GM23338 (cell line): ENCODE data around the gene DCD. TPM values are rescaled to one million over a fixed set of nuclear protein-coding genes. Genes with fewer than 3 reads are reported as not detected.

ENCODE experiments used
- ATAC-seq: fragments of 200-7000 bp; cut with Tn5 transposase; 3 replicates; pipeline ENCODE4 v1.9.1; 2020
- DNase-seq: peaks from one replicate; pipeline ENCODE4 v3.0.0-alpha.2; 2015; ENCODE audit warnings: low spot score
- H2AFZ ChIP-seq: fragments of 200-600 bp; sonication (generic); 2 replicates; pipeline ENCODE4 v1.8.0; 2016; ENCODE audit warnings: antibody characterized with exemption, mild to moderate bottlenecking, moderate library complexity
- H3F3A ChIP-seq: fragments of 200-600 bp; sonication (generic); replicated peaks from 2 replicates; pipeline ENCODE4 v1.8.0; 2017; ENCODE audit warnings: antibody characterized with exemption, mixed run types, low read depth
- H3K27ac ChIP-seq: fragments of 200-600 bp; sonication (generic); 2 replicates; pipeline ENCODE4 v1.6.1; 2016; ENCODE audit warnings: low read depth
- H3K27me3 ChIP-seq: fragments of 200-600 bp; sonication (generic); 2 replicates; pipeline ENCODE4 v1.8.0; 2016; ENCODE audit warnings: mild to moderate bottlenecking, mixed run types, moderate library complexity; ENCODE audit not compliant: insufficient read depth
- H3K36me3 ChIP-seq: fragments of 200-600 bp; sonication (generic); 2 replicates; pipeline ENCODE4 v1.8.0; 2016; ENCODE audit warnings: mild to moderate bottlenecking; ENCODE audit not compliant: insufficient read depth
- H3K4me1 ChIP-seq: fragments of 200-600 bp; sonication (generic); 2 replicates; pipeline ENCODE4 v1.8.0; 2016; ENCODE audit warnings: mild to moderate bottlenecking, moderate library complexity; ENCODE audit not compliant: insufficient read depth
- H3K4me2 ChIP-seq: fragments of 200-600 bp; sonication (generic); 2 replicates; pipeline ENCODE4 v1.7.1; 2017; ENCODE audit warnings: mixed run types
- H3K4me3 ChIP-seq: fragments of 200-600 bp; sonication (generic); 2 replicates; pipeline ENCODE4 v1.6.1; 2016; ENCODE audit warnings: mixed run types
- H3K79me2 ChIP-seq: fragments of 200-600 bp; sonication (generic); replicated peaks from 2 replicates; pipeline ENCODE4 v1.8.0; 2017; ENCODE audit warnings: mild to moderate bottlenecking; ENCODE audit not compliant: insufficient read depth
- H3K9me2 ChIP-seq: fragments of 200-600 bp; sonication (generic); 2 replicates; pipeline ENCODE4 v1.8.0; 2017; ENCODE audit not compliant: insufficient read depth
- H4K20me1 ChIP-seq: fragments of 200-600 bp; sonication (generic); replicated peaks from 2 replicates; pipeline ENCODE4 v1.8.0; 2017; ENCODE audit warnings: mild to moderate bottlenecking; ENCODE audit not compliant: insufficient read depth
- H3K27ac Mint-ChIP-seq: 2 replicates; pipeline ENCODE4 v1.8.0; 2020; ENCODE audit warnings: inconsistent platforms, mild to moderate bottlenecking, moderate library complexity, mixed read lengths
- H3K27me3 Mint-ChIP-seq: 3 replicates; pipeline ENCODE4 v1.8.0; 2022; ENCODE audit warnings: low read depth, mild to moderate bottlenecking, moderate library complexity, mixed read lengths, inconsistent platforms; ENCODE audit not compliant: insufficient read depth, poor library complexity
- H3K36me3 Mint-ChIP-seq: 3 replicates; pipeline ENCODE4 v1.8.0; 2021; ENCODE audit warnings: low read depth, mild to moderate bottlenecking, inconsistent platforms, moderate library complexity, mixed read lengths
- H3K4me1 Mint-ChIP-seq: 3 replicates; pipeline ENCODE4 v1.8.0; 2020; ENCODE audit warnings: mild to moderate bottlenecking, inconsistent platforms, mixed read lengths
- H3K4me3 Mint-ChIP-seq: 3 replicates; pipeline ENCODE4 v1.8.0; 2021; ENCODE audit warnings: moderate library complexity, mild to moderate bottlenecking, inconsistent platforms, mixed read lengths
- H3K9me3 Mint-ChIP-seq: 3 replicates; pipeline ENCODE4 v1.8.0; 2020; ENCODE audit warnings: moderate library complexity, mild to moderate bottlenecking, inconsistent platforms, mixed read lengths
- CREB1 ChIP-seq: fragments of 250-450 bp; sonication (Bioruptor Pico); IDR thresholded peaks from 2 replicates; pipeline ENCODE4 v1.5.0; 2020; ENCODE audit warnings: low read depth, mild to moderate bottlenecking, moderate library complexity
- CTCF ChIP-seq, 2 experiments: fragments of 200-600 bp in 1 of 2; sonication (generic) in 1 of 2; conservative IDR thresholded peaks; 2 replicates each; pipeline versions ENCODE4 v1.5.1 to v1.6.1; 2016 to 2017; ENCODE audit warnings: antibody characterized with exemption in 2 of 2, low read depth in 2 of 2, mild to moderate bottlenecking in 2 of 2, moderate library complexity in 1 of 2
- ETS1 ChIP-seq: IDR thresholded peaks from 2 replicates; pipeline ENCODE4 v1.6.1; 2016; ENCODE audit warnings: antibody characterized with exemption
- EZH2 ChIP-seq: fragments of 200-600 bp; sonication (generic); IDR thresholded peaks from one replicate; pipeline ENCODE4 v1.8.0; 2017; ENCODE audit warnings: antibody characterized with exemption, mild to moderate bottlenecking, low read depth; ENCODE audit not compliant: unreplicated experiment
- EZH2phosphoT487 ChIP-seq: fragments of 200-600 bp; sonication (generic); IDR thresholded peaks from one replicate; pipeline ENCODE4 v1.8.1; 2018; ENCODE audit warnings: antibody characterized with exemption; ENCODE audit not compliant: unreplicated experiment
- JUNB ChIP-seq: IDR thresholded peaks from one replicate; pipeline ENCODE4 v1.6.1; 2016; ENCODE audit warnings: antibody characterized with exemption; ENCODE audit not compliant: unreplicated experiment
- NANOG ChIP-seq: IDR thresholded peaks from 2 replicates; pipeline ENCODE4 v1.6.1; 2016; ENCODE audit warnings: antibody characterized with exemption, borderline replicate concordance
- POLR2AphosphoS5 ChIP-seq: IDR thresholded peaks from 2 replicates; pipeline ENCODE4 v1.6.1; 2016; ENCODE audit warnings: antibody characterized with exemption, low read depth
- REST ChIP-seq: IDR thresholded peaks from one replicate; pipeline ENCODE4 v1.6.1; 2018; ENCODE audit warnings: antibody characterized with exemption; ENCODE audit not compliant: unreplicated experiment
- STAT1 ChIP-seq: IDR thresholded peaks from one replicate; pipeline ENCODE4 v1.6.1; 2016; ENCODE audit warnings: antibody characterized with exemption; ENCODE audit not compliant: unreplicated experiment
- ZNF114 ChIP-seq: fragments of 250-450 bp; sonication (Bioruptor Pico); IDR thresholded peaks from 2 replicates; pipeline ENCODE4 v1.5.0; 2020; ENCODE audit warnings: mild to moderate bottlenecking, moderate library complexity
- ZNF331 ChIP-seq: fragments of 250-450 bp; sonication (Bioruptor Pico); IDR thresholded peaks from 2 replicates; pipeline ENCODE4 v1.5.0; 2020; ENCODE audit warnings: low read depth, mild to moderate bottlenecking, moderate library complexity
- ZNF462 ChIP-seq: fragments of 250-450 bp; sonication (Bioruptor Pico); IDR thresholded peaks from 2 replicates; pipeline ENCODE4 v1.5.0; 2020; ENCODE audit warnings: mild to moderate bottlenecking, moderate library complexity
- polyA plus RNA-seq: library from polyadenylated mRNA; unstranded; fragments of >200 nt; fragmentation: Nextera tagmentation; extraction: Ambion mirVana; gene quantifications from 2 replicates; pipeline ENCODE4 v1.2.1, GENCODE V29; 2016
- total RNA-seq: library from RNA; depleted of rRNA; stranded (reverse); fragments of >200 nt; shearing (Covaris generic); gene quantifications from 2 replicates; pipeline ENCODE4 v1.2.3, GENCODE V29; 2014

DCD gene
- total and polyA plus RNA-seq, 2 experiments from 2014 or later: not detected

- no peak for TF ChIP-seq CREB1 (CRISPR knock-in tag)
- TF ChIP-seq POLR2AphosphoS5: no peak
- TF ChIP-seq ETS1: no peak
- TF ChIP-seq STAT1: no peak
- no peak for TF ChIP-seq EZH2
- no peak for TF ChIP-seq EZH2phosphoT487
- no peak for TF ChIP-seq REST
- TF ChIP-seq CTCF (conservative IDR thresholded peaks at IDR 0.05; ENCODE audit: low read depth in 2 of 2): no peak
- no peak for TF ChIP-seq ZNF331 (CRISPR knock-in tag)
- TF ChIP-seq ZNF462 (CRISPR knock-in tag): no peak
- no peak for TF ChIP-seq JUNB
- no peak for TF ChIP-seq NANOG
- TF ChIP-seq ZNF114 (CRISPR knock-in tag): no peak
- Histone ChIP-seq H3K27ac (no peak overlapping the region), H3K79me2 (no peaks in the 10 kb centered on the region), H4K20me1 (no peaks in the 10 kb centered on the region), H3K9me2 (peaks cover 10% of the 10 kb centered on the region; the same call in 1 of the 2 replicates), H3K36me3 (no peaks in the 10 kb centered on the region), H2AFZ (no peak overlapping the region), H3F3A (no peaks in the 10 kb centered on the region), H3K4me3 (no peak overlapping the region), H3K4me2 (no peak overlapping the region), H3K4me1 (no peaks in the 10 kb centered on the region), H3K27me3 (no peaks in the 10 kb centered on the region)
- Mint-ChIP-seq H3K4me3 (no peak overlapping the region), H3K4me1 (no peaks in the 10 kb centered on the region), H3K9me3 (peaks cover 5% of the 10 kb centered on the region; the same call in 1 of the 3 replicates), H3K27me3 (no peaks in the 10 kb centered on the region), H3K36me3 (no peaks in the 10 kb centered on the region), H3K27ac (no peak overlapping the region)
- ATAC-seq (no peak), DNase-seq (no peak)
These were observed 7.1 kb downstream of the DCD start for GRCh38 chr12:54641089-54641488.
